A673 (cell line): ENCODE results near the gene CAMK2A.

Experiments used
- CTCF ChIP-seq: fragments of 300-800, 200-600 bp; sonication (generic); conservative IDR thresholded peaks from 2 replicates; pipeline ENCODE4 v1.5.1; 2017; ENCODE audit warnings: low read depth, mild to moderate bottlenecking, antibody characterized with exemption, low read length, moderate library complexity, mixed read lengths
- EZH2 ChIP-seq: fragments of 200-600 bp; sonication (generic); IDR thresholded peaks from 2 replicates; pipeline ENCODE4 v1.6.1; 2017; ENCODE audit warnings: borderline replicate concordance, low read depth, mild to moderate bottlenecking, mixed read lengths, antibody characterized with exemption, low read length; ENCODE audit not compliant: poor library complexity, severe bottlenecking

GRCh38 chr5:150291388-150292385, 2.1 kb upstream of the CAMK2A start:
- TF ChIP-seq CTCF, result no peak
- TF ChIP-seq EZH2, result no peak
